Stimulated activated CD4-positive, alpha-beta T cell treated with anti-CD3 and anti-CD28 coated beads, Interleukin-4, amount 100 ng/mL, for 1 hour (primary cell): ENCODE data around the gene PCCA.
"Not testable (repeated sequence)": the region's sequence is repeated elsewhere in the genome, so short reads cannot be mapped to it uniquely, and the experiment has no call there.

Experiments
- DNase-seq: peaks from one replicate; pipeline ENCODE4 v3.0.0-alpha.2; 2020

The PCCA gene

DNA sequence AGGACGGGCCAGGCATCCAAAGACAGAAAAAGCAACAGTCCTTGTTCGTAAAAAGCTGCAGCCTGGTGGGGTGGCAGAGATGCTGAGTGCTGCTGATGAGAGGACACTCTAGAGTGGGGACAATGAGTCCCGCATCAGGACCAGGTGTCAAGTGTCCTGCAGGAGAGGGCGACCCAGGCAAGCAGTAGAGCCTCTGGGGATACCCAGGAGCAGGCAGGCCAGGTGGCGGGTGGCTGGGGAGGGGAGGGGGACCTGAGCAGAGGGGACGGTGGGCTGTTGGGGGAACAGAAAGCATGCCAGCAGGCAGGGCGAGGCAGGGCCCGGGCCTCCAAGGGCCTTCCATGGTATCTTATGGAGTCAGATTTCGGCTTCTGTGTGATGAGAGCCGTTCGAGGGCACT is 463.9 kb downstream of the PCCA start:
- no peak for DNase-seq

DNA sequence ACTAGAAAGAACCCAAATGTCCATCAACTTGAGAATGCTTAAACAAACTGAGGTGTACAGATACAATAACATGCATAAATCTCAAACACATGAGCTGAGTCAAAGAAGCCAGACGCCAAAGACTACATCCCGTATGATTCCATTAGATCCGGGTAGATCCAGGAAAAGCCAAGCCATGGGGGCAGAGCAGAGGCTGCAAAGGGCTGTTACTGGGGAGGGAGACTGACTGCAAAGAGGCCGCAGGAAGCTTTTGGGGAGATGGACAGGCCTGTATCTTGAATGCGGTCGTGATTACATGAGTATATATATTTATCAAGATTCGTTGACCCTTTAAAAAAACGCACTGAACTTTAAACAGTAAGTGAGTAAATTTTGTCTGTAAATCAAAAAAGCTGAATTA is 471.0 kb downstream of the PCCA start:
- DNase-seq: no peak

DNA sequence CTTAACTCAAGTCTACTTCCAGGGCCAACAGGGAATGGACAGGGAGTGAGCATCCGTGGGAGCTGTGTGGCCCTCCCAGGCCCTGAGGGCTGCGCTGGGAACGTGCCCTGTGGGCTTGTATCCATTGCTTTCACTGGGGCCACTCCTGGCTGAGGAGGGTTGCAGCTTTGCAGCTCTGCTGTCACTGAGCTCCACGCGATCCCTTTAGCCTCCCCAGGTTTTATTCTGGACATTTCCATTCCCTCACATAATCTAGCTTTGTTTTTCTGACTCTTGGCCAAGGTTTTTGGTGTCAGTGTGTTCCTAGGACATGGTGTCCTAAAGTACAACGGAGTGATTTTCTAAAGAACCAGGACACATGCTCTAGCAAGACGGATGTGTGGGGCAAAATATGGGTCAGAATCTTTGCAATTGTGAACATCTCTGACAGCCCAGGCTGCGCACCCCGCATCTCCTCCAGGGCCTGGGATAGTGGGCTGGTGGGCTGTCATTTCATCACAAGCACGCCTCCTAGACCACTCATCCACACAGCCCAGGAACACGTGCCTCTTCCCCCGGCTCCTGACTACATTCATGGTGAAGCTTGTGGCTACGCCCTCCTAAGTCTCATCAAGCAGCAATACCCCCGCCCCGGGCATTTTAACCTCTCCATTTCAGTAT is 471.7 kb downstream of the PCCA start:
- no peak for DNase-seq

DNA sequence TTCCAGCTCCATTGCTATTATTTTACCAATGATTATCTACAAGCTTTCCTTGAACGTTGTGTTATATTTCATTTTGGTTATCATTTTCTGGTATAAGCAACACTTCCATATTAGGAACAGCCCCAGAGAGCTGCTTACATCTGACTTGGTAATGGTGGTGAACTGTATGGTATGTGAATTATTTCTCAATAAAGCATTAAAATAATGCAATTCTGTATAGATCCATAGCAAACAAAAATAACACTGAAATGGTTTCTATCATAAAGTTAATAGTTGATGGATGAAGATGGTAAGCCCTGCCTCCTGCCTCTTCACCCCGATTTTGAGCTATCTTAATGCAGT is 472.2 kb downstream of the PCCA start:
- DNase-seq: no peak

DNA sequence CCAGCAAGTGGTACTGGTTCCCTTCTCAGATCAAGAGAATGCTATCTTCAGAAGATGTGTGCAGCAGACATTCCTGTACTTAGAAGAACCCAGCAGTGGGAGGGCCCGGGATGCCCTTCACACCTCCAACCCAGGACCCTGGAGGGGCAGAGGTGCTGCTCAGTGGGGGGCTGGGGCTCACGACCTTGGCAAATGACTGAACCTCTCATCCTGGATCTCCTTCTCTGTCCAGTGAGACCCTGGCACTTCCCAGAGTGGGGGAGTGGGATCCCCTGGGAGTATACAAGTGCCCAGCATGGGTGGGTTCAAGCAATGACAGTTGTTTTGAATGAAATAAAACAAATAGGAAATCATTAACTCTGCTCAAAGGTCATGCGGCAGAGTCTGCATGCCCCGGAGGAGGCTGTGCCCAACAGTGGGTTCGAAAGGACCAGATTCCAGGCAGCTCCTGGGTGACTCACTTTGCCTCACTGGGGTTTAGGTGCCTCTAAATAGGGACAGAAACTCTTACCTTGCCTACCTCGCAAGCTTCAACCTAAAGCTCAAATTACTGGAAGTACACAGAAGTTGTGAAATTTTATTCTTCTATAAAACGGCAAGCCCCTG is 472.8 kb downstream of the PCCA start:
- DNase-seq: no peak

DNA sequence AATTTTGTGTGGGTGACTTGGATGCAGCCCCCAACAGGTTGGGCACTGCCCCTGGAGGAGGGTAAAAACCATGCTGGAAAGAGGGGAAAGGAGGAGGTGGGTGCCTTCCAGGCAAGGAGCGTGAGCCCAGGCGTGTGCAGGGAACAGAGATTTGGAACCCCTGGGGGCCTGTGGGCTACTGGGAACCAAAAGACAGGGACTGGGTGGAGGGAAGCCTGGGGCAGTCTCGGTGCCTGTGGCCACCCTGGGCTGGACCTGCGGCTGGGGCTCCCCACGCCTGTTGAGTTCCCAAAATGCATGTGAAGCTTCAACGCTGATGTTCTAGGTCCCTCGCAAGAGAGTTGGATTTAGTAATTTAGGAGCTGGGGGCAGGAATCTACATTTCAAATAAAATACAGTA is 474.9 kb downstream of the PCCA start:
- DNase-seq: no peak

DNA sequence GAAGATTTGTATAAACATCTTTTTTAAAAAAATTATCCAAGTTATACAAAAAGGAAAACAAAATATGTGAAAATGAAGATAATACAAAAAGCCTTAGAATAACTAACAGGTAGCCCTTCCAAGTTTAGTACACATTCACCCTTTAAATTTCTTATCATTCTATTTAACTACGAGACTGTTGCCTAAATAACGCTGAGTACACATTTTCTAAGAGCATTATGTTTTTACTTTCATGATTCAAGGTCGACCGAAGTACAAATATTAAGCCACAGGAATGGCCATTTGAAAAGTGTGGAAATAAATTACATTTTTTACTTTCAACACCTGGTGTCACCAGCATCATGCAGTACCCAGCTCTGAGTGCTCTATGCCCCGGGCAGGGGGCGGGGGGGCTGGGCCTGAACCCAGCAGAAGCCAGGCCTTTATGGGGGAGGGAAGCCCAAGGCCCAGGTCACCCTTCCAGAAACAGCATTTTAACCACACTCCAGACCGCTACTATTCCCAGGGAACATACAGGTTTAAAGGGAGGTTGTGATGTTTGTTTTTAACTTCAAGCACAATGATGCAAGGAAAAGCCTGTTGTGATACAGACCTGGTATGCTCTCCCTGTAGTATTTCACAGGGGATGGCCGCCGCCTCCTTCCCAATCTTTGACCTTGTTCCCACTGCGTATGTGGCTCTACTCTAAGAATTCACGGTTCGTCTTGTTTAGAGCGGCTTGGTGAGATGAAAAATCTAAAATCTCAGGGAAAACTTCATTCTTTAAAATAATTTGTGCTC is 475.7 kb downstream of the PCCA start:
- no peak for DNase-seq

DNA sequence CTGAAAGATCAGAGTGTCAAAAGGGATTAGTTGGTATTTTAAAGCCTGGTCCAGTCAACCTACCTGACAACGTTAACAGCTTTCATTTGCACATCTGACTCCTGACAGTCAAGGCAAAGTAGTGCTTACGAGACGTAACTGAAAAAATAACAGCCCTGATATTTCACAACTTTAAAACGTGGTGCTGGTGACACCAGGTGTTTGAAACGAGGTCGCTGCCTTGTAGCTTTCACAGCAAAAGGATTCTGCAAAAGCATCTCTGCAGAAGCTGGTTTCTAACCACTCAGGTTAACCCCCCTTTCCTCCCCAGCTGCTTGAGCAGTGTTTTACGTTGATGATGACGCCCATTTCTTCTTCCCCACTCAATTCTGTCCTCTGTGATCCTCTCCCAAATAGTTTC is 476.4 kb downstream of the PCCA start:
- DNase-seq: no peak

DNA sequence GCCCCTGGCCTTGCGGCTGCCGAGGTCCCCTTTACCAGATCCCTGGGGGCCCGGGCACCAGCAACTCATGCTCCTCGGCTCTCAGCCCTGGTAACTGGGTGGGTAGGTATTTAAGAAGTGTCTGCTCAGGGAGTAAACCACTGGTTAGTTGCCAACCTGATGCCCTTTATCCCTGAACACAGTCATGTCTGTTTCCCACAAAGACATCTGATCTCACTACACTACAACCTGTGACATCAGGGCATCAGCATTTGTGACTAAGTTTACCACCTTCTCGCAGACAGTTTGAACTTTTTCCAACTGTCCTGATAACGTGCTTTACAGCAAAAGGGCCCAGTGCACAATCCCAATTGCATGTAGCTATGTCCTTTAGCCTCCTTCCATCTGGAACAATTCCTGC is 477.6 kb downstream of the PCCA start:
- no peak for DNase-seq

DNA sequence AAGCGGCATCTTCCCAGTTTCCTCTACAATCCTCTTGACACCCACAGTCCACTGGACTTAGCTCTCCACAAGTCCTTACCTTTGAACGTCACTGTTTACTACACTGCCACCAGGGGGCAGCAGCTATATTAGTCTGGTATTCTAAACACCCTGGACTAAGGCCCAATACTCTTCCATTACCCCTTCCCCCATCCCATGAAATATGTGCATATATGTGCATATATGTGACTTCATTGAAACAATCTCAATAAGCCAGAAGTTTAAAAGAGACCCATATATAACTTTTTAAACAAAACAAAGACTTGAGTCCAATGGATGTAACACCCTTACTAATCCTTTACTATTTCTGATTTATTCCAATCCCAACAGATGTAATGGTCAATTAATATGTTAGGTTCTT is 484.2 kb downstream of the PCCA start:
- peak; percentile 75 for DNase-seq

DNA sequence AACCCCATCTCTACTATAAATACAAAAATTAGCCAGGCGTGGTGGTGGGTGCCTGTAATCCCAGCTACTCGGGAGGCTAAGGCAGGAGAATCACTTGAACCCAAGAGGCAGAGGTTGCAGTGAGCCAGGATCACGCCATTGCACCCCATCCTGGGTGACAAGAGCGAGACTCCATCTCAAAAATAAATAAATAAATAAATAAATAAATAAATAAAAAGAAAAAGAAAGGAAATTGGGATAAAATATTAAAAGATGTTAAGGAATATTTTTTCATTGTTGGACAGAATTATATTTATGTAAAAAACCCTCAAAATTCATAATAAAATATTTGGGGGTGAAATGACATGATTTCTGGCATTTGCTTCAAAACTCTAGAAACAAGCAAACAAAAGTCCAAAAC is 488.3 kb downstream of the PCCA start:
- not testable (repeated sequence) for DNase-seq
